Mucosa of stomach (tissue), 1 donor: ENCODE results near the gene WDR91.
"Not testable (repeated sequence)": the region's sequence is repeated elsewhere in the genome, so short reads cannot be mapped to it uniquely, and the experiment has no call there.

ENCODE experiments used
- H3K27me3 ChIP-seq: one replicate; pipeline ENCODE4 v1.7.0; 2013; ENCODE audit warnings: mild to moderate bottlenecking, low read length; ENCODE audit not compliant: control insufficient read depth, insufficient read depth
- H3K36me3 ChIP-seq: one replicate; pipeline ENCODE4 v1.7.0; 2013; ENCODE audit warnings: low read length; ENCODE audit not compliant: control insufficient read depth, insufficient read depth
- H3K4me1 ChIP-seq: one replicate; pipeline ENCODE4 v1.7.0; 2013; ENCODE audit warnings: mild to moderate bottlenecking, low read length; ENCODE audit not compliant: control insufficient read depth, insufficient read depth
- H3K4me3 ChIP-seq: one replicate; pipeline ENCODE4 v1.7.0; 2013; ENCODE audit warnings: low read length
- H3K9ac ChIP-seq: one replicate; pipeline ENCODE4 v1.7.0; 2013; ENCODE audit warnings: mild to moderate bottlenecking, low read length, moderate library complexity
- H3K9me3 ChIP-seq: one replicate; pipeline ENCODE4 v1.7.0; 2013; ENCODE audit warnings: mild to moderate bottlenecking, low read length, moderate library complexity; ENCODE audit not compliant: control insufficient read depth
- donor health status: Pancreatic carcinoma.

WDR91 gene

GRCh38 chr7:135245226-135246190 is 34.2 kb upstream of the WDR91 start:
- no peak overlapping the region for H3K9ac ChIP-seq
- no peaks in the 10 kb centered on the region for H3K9me3 ChIP-seq
- no peaks in the 10 kb centered on the region for H3K4me1 ChIP-seq
- H3K4me3 ChIP-seq = no peak overlapping the region
- no peaks in the 10 kb centered on the region for H3K36me3 ChIP-seq
- H3K27me3 ChIP-seq = no peaks in the 10 kb centered on the region

DNA sequence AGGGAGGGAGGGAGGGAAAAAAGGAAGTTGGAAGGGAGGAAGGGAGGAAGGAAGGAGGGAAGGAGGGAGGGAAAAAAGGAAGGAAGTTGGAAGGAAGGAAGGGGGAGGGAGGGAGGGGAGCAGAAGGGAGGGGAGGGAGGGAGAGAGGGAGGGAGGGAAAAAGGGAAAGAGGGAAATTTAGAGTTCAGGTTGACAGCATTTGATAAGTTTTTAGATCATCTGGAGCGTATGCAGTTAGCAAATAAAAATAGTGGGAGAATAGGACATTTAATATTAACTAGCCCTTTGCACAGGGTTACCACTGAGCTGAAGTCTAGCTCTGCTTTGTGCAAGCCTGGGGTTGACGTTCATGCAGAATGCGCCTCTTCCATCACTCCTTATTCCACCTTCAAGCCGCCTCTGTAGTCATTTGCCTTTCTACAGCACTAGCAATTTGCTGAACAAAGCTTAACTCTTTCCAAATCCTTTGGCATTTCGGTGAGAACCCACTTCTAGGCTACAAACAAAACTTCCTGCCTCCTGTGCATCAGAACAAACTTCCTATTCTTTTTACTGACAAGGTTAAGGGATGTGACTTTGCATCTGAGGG is 30.9 kb upstream of the WDR91 start:
- H3K4me3 ChIP-seq = no peak overlapping the region
- no peaks in the 10 kb centered on the region for H3K27me3 ChIP-seq
- no peaks in the 10 kb centered on the region for H3K4me1 ChIP-seq
- H3K36me3 ChIP-seq = no peaks in the 10 kb centered on the region
- no peaks in the 10 kb centered on the region for H3K9me3 ChIP-seq
- H3K9ac ChIP-seq = no peak overlapping the region

GRCh38 chr7:135240441-135240840 is 29.1 kb upstream of the WDR91 start:
- no peaks in the 10 kb centered on the region for H3K36me3 ChIP-seq
- no peak overlapping the region for H3K4me3 ChIP-seq
- no peaks in the 10 kb centered on the region for H3K27me3 ChIP-seq
- no peak overlapping the region for H3K9ac ChIP-seq
- H3K4me1 ChIP-seq = no peaks in the 10 kb centered on the region
- no peaks in the 10 kb centered on the region for H3K9me3 ChIP-seq

GRCh38 chr7:135239263-135239662 is 27.9 kb upstream of the WDR91 start:
- no peak overlapping the region for H3K4me3 ChIP-seq
- no peak overlapping the region for H3K9ac ChIP-seq
- no peaks in the 10 kb centered on the region for H3K27me3 ChIP-seq
- no peaks in the 10 kb centered on the region for H3K36me3 ChIP-seq
- H3K4me1 ChIP-seq = no peaks in the 10 kb centered on the region
- no peaks in the 10 kb centered on the region for H3K9me3 ChIP-seq

- Histone ChIP-seq H3K9ac (no peak overlapping the region), H3K9me3 (no peaks in the 10 kb centered on the region), H3K36me3 (no peaks in the 10 kb centered on the region), H3K4me1 (no peaks in the 10 kb centered on the region), H3K27me3 (no peaks in the 10 kb centered on the region), H3K4me3 (no peak overlapping the region)
Measured at GRCh38 chr7:135238112-135238744, 26.9 kb upstream of the WDR91 start.

DNA sequence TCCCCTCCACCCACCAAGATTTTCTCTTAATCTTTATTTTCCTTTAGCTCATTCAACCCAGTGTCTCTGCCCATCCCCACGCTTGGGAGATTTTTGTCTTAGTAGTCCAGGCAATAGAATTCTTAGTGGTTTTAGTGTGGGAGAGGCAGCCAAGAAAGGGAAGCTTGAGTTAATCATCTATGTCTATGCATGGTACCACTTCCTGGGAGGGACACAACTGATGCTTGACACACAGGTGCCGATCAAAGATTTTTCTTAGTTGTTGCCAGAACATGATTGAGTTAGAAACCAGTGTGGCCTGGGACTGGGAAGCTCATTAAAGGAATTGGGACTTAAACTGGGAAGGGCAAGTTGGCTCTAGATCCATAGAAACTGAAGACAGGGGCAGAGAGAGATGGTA is 25.4 kb upstream of the WDR91 start:
- Histone ChIP-seq H3K9me3 (no peaks in the 10 kb centered on the region), H3K27me3 (no peaks in the 10 kb centered on the region), H3K4me1 (no peaks in the 10 kb centered on the region), H3K36me3 (no peaks in the 10 kb centered on the region), H3K9ac (no peak overlapping the region), H3K4me3 (no peak overlapping the region)

DNA sequence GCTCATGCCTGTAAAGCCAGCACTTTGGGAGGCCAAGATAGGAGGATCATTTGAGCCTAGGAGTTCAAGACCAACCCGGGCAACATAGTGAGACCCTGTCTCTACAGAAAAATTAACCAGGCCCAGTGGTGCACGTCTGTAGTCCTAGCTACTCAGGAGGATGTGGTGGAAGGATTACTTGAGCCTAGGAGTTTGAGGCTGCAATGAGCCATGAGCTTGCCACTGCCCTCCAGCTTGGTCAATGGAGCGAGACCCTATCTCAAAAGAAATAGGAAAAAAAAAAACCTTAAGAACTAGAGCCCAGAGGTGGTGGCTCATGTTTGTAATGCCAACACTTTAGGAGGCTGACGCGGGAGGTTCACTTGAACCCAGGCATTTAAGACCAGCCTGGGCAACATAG is 24.5 kb upstream of the WDR91 start:
- Histone ChIP-seq H3K36me3 (no peaks in the 10 kb centered on the region), H3K9me3 (no peaks in the 10 kb centered on the region), H3K4me1 (no peaks in the 10 kb centered on the region), H3K4me3 (no peak overlapping the region), H3K27me3 (no peaks in the 10 kb centered on the region), H3K9ac (no peak overlapping the region)

GRCh38 chr7:135234727-135235126 is 23.4 kb upstream of the WDR91 start:
- Histone ChIP-seq H3K9ac (no peak overlapping the region), H3K4me3 (no peak overlapping the region), H3K4me1 (no peaks in the 10 kb centered on the region)

DNA sequence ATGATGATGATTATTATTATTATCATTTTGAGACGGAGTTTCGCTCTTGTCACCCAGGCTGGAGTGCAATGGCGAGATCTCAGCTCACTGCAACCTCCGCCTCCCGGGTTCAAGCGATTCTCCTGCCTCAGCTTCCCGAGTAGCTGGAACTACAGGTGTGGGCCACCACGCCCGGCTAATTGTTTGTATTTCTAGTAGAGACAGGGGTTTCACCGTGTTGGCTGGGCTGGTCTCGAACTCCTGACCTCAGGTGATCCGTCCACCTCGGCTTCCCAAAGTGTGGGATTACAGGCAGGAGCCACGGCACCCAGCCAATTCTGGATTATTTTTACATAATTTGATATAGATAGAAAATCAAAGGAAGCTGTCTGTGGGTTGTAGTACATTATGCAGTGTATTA is 22.8 kb upstream of the WDR91 start:
- not testable (repeated sequence) for H3K4me3 ChIP-seq, H3K9me3 ChIP-seq, H3K36me3 ChIP-seq, H3K27me3 ChIP-seq, H3K4me1 ChIP-seq, H3K9ac ChIP-seq

More at GRCh38 chr7:135234727-135235126, 23.4 kb upstream of the WDR91 start:
- H3K36me3 ChIP-seq = no peaks in the 10 kb centered on the region
- no peaks in the 10 kb centered on the region for H3K9me3 ChIP-seq
- H3K27me3 ChIP-seq = no peaks in the 10 kb centered on the region

- no peaks in the 10 kb centered on the region for H3K4me1 ChIP-seq
- H3K4me3 ChIP-seq = no peak within 1 kb of the TSS
- H3K27me3 ChIP-seq = no peaks in the 10 kb centered on the region
- no peaks in the 10 kb centered on the region for H3K36me3 ChIP-seq
- H3K9me3 ChIP-seq = no peaks in the 10 kb centered on the region
- H3K9ac ChIP-seq = no peak within 1 kb of the TSS
Measured at GRCh38 chr7:135233570-135233969, 22.2 kb upstream of the WDR91 start, which contains the start of gene STRA8. Gene STRA8, plus strand, starts transcription at chr7:135233838. Its CDS starts 6,687 bp downstream, at chr7:135240525.

DNA sequence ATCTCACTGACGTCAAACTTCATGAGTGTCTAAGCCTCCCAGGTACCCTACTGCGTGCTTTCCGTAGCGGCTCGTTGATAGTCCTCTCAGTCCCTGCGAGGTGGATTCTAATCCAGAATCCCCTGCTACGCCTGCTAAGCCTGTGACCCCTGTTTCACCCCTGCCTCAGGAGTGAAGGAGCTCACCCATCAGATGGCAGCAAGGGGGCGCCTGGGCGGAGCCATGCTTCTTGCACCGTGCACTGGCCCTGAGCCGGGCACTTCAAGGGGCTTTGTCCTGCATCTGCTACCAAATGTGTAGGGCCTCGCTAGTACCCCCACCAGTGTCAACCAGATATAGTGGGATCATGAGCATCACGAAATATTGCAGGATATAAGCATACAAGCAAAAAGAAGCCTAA is 21.4 kb upstream of the WDR91 start:
- Histone ChIP-seq H3K9me3 (no peaks in the 10 kb centered on the region), H3K4me1 (no peaks in the 10 kb centered on the region), H3K27me3 (no peaks in the 10 kb centered on the region), H3K9ac (no peak overlapping the region), H3K4me3 (no peak overlapping the region), H3K36me3 (no peaks in the 10 kb centered on the region)

DNA sequence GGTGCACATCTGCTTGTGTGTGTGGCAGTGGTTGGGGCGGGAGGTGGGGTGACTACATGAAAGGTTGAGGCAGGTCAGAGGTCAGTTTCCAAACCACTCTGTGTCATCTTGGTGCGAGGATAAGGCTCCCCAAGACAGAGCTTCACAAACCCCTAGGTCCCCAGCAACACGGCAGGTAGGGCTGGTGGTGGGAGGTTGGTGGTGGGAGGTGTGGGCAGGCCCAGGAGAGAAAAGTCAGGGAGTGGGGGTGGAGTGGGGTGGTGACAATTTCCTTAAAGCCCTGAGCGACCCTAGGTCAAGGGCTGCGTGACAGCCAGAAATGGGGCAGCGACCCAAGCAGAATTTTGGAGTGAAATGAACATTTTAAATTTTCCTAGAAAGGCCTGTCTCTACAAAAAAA is 20.8 kb upstream of the WDR91 start:
- no peak overlapping the region for H3K9ac ChIP-seq
- no peaks in the 10 kb centered on the region for H3K4me1 ChIP-seq
- no peaks in the 10 kb centered on the region for H3K27me3 ChIP-seq
- H3K4me3 ChIP-seq = no peak overlapping the region
- H3K9me3 ChIP-seq = no peaks in the 10 kb centered on the region
- no peaks in the 10 kb centered on the region for H3K36me3 ChIP-seq
